Measurements from ENCODE around the gene NFATC1. TPM values are rescaled to one million over a fixed set of nuclear protein-coding genes. Genes with fewer than 3 reads are reported as not detected.
A peak's percentile ranks its signal among the peaks of the same experiment; 100 is the strongest.

The NFATC1 gene
- total and polyA plus RNA-seq, 5 donors, result 14.7 to 25.3 (median 20.3) TPM

GRCh38 chr18:79436556-79437275 is 41.0 kb downstream of the NFATC1 start:
- no peak for DNase-seq
- WGBS, result 97% methylated on average over 37 of the region's 37 CpGs
- no peaks in the 10 kb centered on the region for H3K9me3 ChIP-seq (ENCODE audit: control insufficient read depth, low read length)
- H3K27ac ChIP-seq (ENCODE audit: low read length), result no peak overlapping the region
- intact Hi-C loops (cut with DNase I), result no loop called here
- no peak overlapping the region for H3K4me3 ChIP-seq (ENCODE audit: low read length)
- H3K4me1 ChIP-seq (ENCODE audit: control insufficient read depth, insufficient read depth, low read length), result no peaks in the 10 kb centered on the region
- no peak for ATAC-seq
- no peaks in the 10 kb centered on the region for H3K27me3 ChIP-seq (ENCODE audit: control insufficient read depth, insufficient read depth)

DNA sequence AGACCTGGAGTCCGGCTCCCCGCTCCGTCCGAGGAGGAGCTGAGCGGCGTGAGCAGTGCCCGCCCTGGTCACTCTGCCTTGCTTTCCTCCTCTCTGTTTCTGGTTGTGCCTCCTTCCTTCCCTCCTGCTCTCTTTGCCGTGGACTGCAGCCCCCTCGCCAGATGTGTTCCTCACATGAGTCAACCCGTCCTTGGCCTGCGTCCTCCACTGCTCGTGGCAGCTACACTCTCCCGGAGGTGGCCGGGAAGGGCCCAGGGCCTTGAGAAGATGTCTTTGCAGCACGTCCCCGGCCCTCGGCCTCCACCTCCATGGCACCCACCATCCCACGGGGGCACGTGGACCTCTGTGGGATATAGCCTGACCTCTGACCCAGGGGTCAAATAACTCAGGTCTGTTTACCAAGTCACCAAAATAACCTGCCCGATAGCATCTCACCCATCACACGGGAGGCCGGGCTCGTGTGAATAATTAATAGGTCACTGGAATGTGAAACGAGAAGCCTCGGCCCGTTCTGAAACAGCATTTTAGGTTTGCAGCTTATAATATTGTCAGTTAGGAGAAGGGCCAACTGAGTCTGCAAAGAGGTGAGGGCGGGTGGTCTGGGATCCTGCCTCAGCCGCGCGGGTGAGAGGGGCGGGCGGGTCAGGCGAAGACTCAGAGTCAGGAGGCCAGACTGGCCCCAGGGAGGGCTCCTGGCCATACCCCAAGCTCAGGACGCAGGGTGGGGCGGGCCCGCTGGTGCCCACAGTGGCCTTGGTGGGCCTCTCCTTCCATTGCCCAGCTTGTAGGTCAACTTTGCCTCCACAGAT is 42.6 kb downstream of the NFATC1 start:
- Histone ChIP-seq H3K9me3 (ENCODE audit: control insufficient read depth, low read length) (no peaks in the 10 kb centered on the region), H3K27ac (ENCODE audit: low read length) (no peak overlapping the region), H3K4me3 (ENCODE audit: low read length) (no peak overlapping the region), H3K27me3 (ENCODE audit: control insufficient read depth, insufficient read depth) (no peaks in the 10 kb centered on the region), H3K4me1 (ENCODE audit: control insufficient read depth, insufficient read depth, low read length) (no peaks in the 10 kb centered on the region)
- WGBS, result 91% methylated on average over 36 of the region's 36 CpGs
- intact Hi-C loops (cut with DNase I), result no loop called here
- DNase-seq (no peak), ATAC-seq (no peak)

GRCh38 chr18:79438898-79439627 is 43.3 kb downstream of the NFATC1 start:
- WGBS, result 78% methylated on average over 37 of the region's 37 CpGs
- Histone ChIP-seq H3K27ac (ENCODE audit: low read length) (no peak overlapping the region), H3K4me1 (ENCODE audit: control insufficient read depth, insufficient read depth, low read length) (no peaks in the 10 kb centered on the region), H3K9me3 (ENCODE audit: control insufficient read depth, low read length) (no peaks in the 10 kb centered on the region), H3K27me3 (ENCODE audit: control insufficient read depth, insufficient read depth) (no peaks in the 10 kb centered on the region), H3K4me3 (ENCODE audit: low read length) (no peak overlapping the region)
- DNase-seq, result peak in 1 of 3 donors; percentile 58
- ATAC-seq, result no peak
- intact Hi-C loops (cut with DNase I), result no loop called here

DNA sequence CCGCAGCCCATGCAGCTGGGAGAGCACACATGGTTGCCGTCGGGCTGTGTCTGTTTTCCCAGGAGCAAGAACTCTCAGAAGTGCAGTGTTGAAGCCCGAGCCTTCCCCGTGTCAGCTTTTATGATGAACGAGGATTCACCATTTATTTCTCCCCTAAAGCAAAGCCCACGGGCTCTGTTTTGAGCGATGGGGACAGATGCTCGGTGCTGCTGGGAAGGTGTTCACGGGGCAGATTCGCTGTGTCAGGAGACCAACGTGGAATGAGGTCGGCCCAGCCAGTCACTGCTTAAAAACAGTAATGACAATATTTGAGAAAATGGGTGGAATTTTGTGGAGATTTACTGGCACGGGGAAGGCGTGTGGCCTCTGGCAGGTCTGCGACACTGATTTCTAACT is 43.9 kb downstream of the NFATC1 start:
- DNase-seq (no peak), ATAC-seq (no peak)
- Histone ChIP-seq H3K27ac (ENCODE audit: low read length) (no peak overlapping the region), H3K4me3 (ENCODE audit: low read length) (no peak overlapping the region), H3K9me3 (ENCODE audit: control insufficient read depth, low read length) (no peaks in the 10 kb centered on the region), H3K27me3 (ENCODE audit: control insufficient read depth, insufficient read depth) (no peaks in the 10 kb centered on the region), H3K4me1 (ENCODE audit: control insufficient read depth, insufficient read depth, low read length) (no peaks in the 10 kb centered on the region)
- 88% methylated on average over 16 of the region's 16 CpGs for WGBS
- intact Hi-C loops (cut with DNase I), result no loop called here

GRCh38 chr18:79440316-79441110 is 44.8 kb downstream of the NFATC1 start:
- intact Hi-C loops (cut with DNase I), result no loop called here
- Histone ChIP-seq H3K4me1 (ENCODE audit: control insufficient read depth, insufficient read depth, low read length) (no peaks in the 10 kb centered on the region), H3K4me3 (ENCODE audit: low read length) (no peak overlapping the region), H3K9me3 (ENCODE audit: control insufficient read depth, low read length) (no peaks in the 10 kb centered on the region), H3K27me3 (ENCODE audit: control insufficient read depth, insufficient read depth) (no peaks in the 10 kb centered on the region), H3K27ac (ENCODE audit: low read length) (no peak overlapping the region)
- ATAC-seq (peak in 1 of 2 donors; percentile 57), DNase-seq (peak in 1 of 3 donors; percentile 75)
- WGBS, result 90% methylated on average over 31 of the region's 31 CpGs

DNA sequence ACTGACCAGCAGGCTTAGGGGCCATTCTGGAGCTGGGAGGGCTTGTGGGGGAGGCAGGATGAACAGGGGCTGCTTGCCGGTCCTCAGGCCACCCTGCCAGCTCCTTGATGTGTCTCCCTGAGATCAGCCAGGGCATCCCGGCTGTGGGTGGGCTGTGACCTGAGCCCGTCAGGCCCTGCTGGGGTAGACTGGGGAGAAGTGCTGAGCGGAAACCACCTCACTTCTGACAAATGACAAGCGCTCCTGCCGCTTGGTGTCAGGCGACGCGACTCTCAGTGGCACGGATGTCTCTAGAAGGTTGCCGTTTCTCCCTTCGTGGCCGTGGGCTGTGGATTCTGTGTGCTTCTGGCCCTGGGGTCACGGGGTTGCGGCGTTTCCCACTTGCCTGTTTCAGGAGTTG is 45.7 kb downstream of the NFATC1 start:
- Histone ChIP-seq H3K9me3 (ENCODE audit: control insufficient read depth, low read length) (no peaks in the 10 kb centered on the region), H3K4me3 (ENCODE audit: low read length) (no peak overlapping the region), H3K27me3 (ENCODE audit: control insufficient read depth, insufficient read depth) (no peaks in the 10 kb centered on the region), H3K27ac (ENCODE audit: low read length) (no peak overlapping the region), H3K4me1 (ENCODE audit: control insufficient read depth, insufficient read depth, low read length) (no peaks in the 10 kb centered on the region)
- DNase-seq, result no peak
- no peak for ATAC-seq
- intact Hi-C loops (cut with DNase I), result no loop called here
- 95% methylated on average over 16 of the region's 16 CpGs for WGBS

DNA sequence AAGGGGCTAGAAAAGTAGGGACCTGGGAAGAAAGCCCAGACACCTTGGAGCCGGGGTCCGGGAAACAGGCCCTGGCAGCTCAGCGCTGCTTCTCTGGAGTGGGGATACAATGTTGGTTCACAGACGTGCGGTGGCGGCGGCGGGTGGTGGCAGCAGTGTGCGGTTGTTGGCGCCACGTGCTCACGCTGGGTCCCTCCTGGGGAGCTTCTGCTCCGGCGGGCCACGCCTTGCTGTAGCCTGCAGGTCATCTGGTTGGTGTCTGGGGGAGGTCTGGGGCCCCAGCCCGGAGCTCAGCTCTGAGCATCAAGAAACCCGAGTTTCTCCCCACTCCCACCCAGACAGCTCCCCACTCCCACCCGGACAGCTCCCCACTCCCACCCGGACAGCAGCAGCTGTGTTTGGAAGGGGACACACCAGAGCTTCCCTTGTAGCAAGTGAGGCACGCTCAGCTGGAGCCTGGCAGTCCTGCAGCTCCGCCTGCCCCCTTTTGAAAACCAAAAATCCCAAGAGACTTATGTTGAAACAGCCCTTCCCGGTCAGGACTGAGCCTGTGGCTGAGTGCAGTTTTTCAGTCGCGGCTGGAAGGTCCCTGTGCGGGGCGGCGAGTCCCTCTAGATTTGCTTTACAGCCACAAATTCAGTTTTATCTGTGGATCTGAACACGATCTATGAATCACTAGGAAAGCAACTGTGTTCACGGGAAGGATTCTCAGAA is 46.9 kb downstream of the NFATC1 start:
- Histone ChIP-seq H3K4me3 (ENCODE audit: low read length) (no peak overlapping the region), H3K27me3 (ENCODE audit: control insufficient read depth, insufficient read depth) (no peaks in the 10 kb centered on the region), H3K27ac (ENCODE audit: low read length) (no peak overlapping the region), H3K4me1 (ENCODE audit: control insufficient read depth, insufficient read depth, low read length) (no peaks in the 10 kb centered on the region), H3K9me3 (ENCODE audit: control insufficient read depth, low read length) (no peaks in the 10 kb centered on the region)
- DNase-seq (peak in 2 of 3 donors; percentile 56 to 77), ATAC-seq (peak; percentile 49 to 50)
- intact Hi-C loops (cut with DNase I), result no loop called here
- WGBS, result 73% methylated on average over 29 of the region's 29 CpGs

GRCh38 chr18:79445221-79445620 is 49.5 kb downstream of the NFATC1 start:
- Histone ChIP-seq H3K9me3 (ENCODE audit: control insufficient read depth, low read length) (no peaks in the 10 kb centered on the region), H3K27me3 (ENCODE audit: control insufficient read depth, insufficient read depth) (no peaks in the 10 kb centered on the region), H3K4me3 (ENCODE audit: low read length) (no peak overlapping the region), H3K4me1 (ENCODE audit: control insufficient read depth, insufficient read depth, low read length) (no peaks in the 10 kb centered on the region), H3K27ac (ENCODE audit: low read length) (no peak overlapping the region)
- intact Hi-C loops (cut with DNase I), result no loop called here
- DNase-seq (no peak), ATAC-seq (no peak)
- 81% methylated on average over 15 of the region's 15 CpGs for WGBS

GRCh38 chr18:79445696-79446561 is 50.2 kb downstream of the NFATC1 start:
- Histone ChIP-seq H3K27ac (ENCODE audit: low read length) (no peak overlapping the region), H3K27me3 (ENCODE audit: control insufficient read depth, insufficient read depth) (no peaks in the 10 kb centered on the region), H3K4me3 (ENCODE audit: low read length) (no peak overlapping the region), H3K9me3 (ENCODE audit: control insufficient read depth, low read length) (no peaks in the 10 kb centered on the region), H3K4me1 (ENCODE audit: control insufficient read depth, insufficient read depth, low read length) (no peaks in the 10 kb centered on the region)
- intact Hi-C loops (cut with DNase I), result no loop called here
- no peak for DNase-seq
- ATAC-seq, result no peak
- WGBS, result 70% methylated on average over 18 of the region's 18 CpGs
